GM12801 (cell line): Measurements from ENCODE around the gene PCBP4.

Experiments used
- CTCF ChIP-seq: IDR thresholded peaks from one replicate; pipeline ENCODE4 v1.5.1; 2011; ENCODE audit warnings: control low read depth; ENCODE audit not compliant: insufficient read length; ENCODE audit errors: extremely low read depth

Gene PCBP4

GRCh38 chr3:51943451-51944391 lies 23.5 kb downstream of the PCBP4 start:
- no peak for TF ChIP-seq CTCF

GRCh38 chr3:51942603-51943450 lies 24.4 kb downstream of the PCBP4 start:
- TF ChIP-seq CTCF, result no peak

- peak; percentile 62 for TF ChIP-seq CTCF
Observed at GRCh38 chr3:51941798-51942602, 25.3 kb downstream of the PCBP4 start, which contains the start of the genes PARP3 and RRP9. TSS of gene PARP3 (plus strand) at chr3:51942363. CDS start at chr3:51943356, 993 bp downstream. TSS of gene RRP9 (minus strand) at chr3:51941904. CDS start at chr3:51941867, 37 bp downstream.

GRCh38 chr3:51941463-51941797 lies 25.8 kb downstream of the PCBP4 start:
- TF ChIP-seq CTCF, result no peak

- TF ChIP-seq CTCF, result no peak
Observed at GRCh38 chr3:51940648-51941462, 26.4 kb downstream of the PCBP4 start.

- no peak for TF ChIP-seq CTCF
Observed at GRCh38 chr3:51938780-51939425, 28.4 kb downstream of the PCBP4 start.
